ENCODE measurements around the gene TMEM19. TPM values are rescaled to one million over a fixed set of nuclear protein-coding genes. Genes with fewer than 3 reads are reported as not detected.

TMEM19 gene
- total RNA-seq, 2 donors from 2014 or later: 37.7 to 39.2 TPM

GRCh38 chr12:71718611-71719010, 32.7 kb downstream of the TMEM19 start:
- Histone ChIP-seq H3K27me3 (no peaks in the 10 kb centered on the region), H3K9ac (ENCODE audit: low read depth in 2 of 2, low read length in 2 of 2) (no peak overlapping the region), H3K4me3 (no peak overlapping the region), H3K36me3 (no peaks in the 10 kb centered on the region), H3K4me1 (no peaks in the 10 kb centered on the region), H3K27ac (no peak overlapping the region), H3K9me3 (no peaks in the 10 kb centered on the region)
- intact Hi-C loops (cut with DNase I): no loop called here
- TF ChIP-seq, protein P1, sequence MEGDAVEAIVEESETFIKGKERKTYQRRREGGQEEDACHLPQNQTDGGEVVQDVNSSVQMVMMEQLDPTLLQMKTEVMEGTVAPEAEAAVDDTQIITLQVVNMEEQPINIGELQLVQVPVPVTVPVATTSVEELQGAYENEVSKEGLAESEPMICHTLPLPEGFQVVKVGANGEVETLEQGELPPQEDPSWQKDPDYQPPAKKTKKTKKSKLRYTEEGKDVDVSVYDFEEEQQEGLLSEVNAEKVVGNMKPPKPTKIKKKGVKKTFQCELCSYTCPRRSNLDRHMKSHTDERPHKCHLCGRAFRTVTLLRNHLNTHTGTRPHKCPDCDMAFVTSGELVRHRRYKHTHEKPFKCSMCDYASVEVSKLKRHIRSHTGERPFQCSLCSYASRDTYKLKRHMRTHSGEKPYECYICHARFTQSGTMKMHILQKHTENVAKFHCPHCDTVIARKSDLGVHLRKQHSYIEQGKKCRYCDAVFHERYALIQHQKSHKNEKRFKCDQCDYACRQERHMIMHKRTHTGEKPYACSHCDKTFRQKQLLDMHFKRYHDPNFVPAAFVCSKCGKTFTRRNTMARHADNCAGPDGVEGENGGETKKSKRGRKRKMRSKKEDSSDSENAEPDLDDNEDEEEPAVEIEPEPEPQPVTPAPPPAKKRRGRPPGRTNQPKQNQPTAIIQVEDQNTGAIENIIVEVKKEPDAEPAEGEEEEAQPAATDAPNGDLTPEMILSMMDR (IDR thresholded peaks at IDR 0.05): no peak
- no peak for DNase-seq

GRCh38 chr12:71719647-71720370, 33.9 kb downstream of the TMEM19 start:
- DNase-seq: no peak
- H3K27me3 ChIP-seq: no peaks in the 10 kb centered on the region
- intact Hi-C loops (cut with DNase I): no loop called here
- H3K36me3 ChIP-seq: no peaks in the 10 kb centered on the region
- TF ChIP-seq, protein P1 (IDR thresholded peaks at IDR 0.05): no peak
- H3K4me3 ChIP-seq: no peak overlapping the region
- H3K9me3 ChIP-seq: no peaks in the 10 kb centered on the region
- H3K9ac ChIP-seq (ENCODE audit: low read depth in 2 of 2, low read length in 2 of 2): no peak overlapping the region
- no peaks in the 10 kb centered on the region for H3K4me1 ChIP-seq
- no peak overlapping the region for H3K27ac ChIP-seq

- intact Hi-C loops (cut with DNase I): no loop called here
- TF ChIP-seq, protein P1 (IDR thresholded peaks at IDR 0.05): no peak
- no peaks in the 10 kb centered on the region for H3K4me1 ChIP-seq
- H3K36me3 ChIP-seq: no peaks in the 10 kb centered on the region
- H3K4me3 ChIP-seq: no peak overlapping the region
- no peak for DNase-seq
- H3K27ac ChIP-seq: no peak overlapping the region
- no peak overlapping the region for H3K9ac ChIP-seq (ENCODE audit: low read depth in 2 of 2, low read length in 2 of 2)
- H3K27me3 ChIP-seq: no peaks in the 10 kb centered on the region
- H3K9me3 ChIP-seq: no peaks in the 10 kb centered on the region
Observed at GRCh38 chr12:71721783-71722505, 36.1 kb downstream of the TMEM19 start.

DNA sequence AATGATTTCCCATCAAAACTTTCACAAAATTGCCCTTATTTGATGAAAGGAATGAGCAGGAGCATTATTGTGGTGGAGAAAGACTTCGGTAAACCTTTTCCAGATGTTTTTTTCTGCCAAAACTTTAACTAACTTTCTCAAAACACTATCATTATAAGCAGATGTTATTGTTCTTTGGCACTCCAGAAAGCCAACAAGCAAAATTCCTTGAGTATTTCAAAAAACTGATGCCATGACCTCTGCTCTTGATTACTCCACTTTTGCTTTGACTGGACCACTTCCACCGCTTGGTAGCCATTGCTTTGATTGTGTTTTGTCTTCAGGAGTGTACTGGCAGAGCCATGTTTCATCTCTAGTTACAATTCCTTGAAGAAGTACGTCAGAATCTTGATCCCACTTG, 39.1 kb downstream of the TMEM19 start:
- intact Hi-C loops (cut with DNase I): no loop called here
- TF ChIP-seq, protein P1 (IDR thresholded peaks at IDR 0.05): no peak
- no peak overlapping the region for H3K9ac ChIP-seq (ENCODE audit: low read depth in 2 of 2, low read length in 2 of 2)
- H3K4me3 ChIP-seq: no peak overlapping the region
- H3K4me1 ChIP-seq: no peaks in the 10 kb centered on the region
- H3K9me3 ChIP-seq: no peaks in the 10 kb centered on the region
- DNase-seq: no peak
- no peaks in the 10 kb centered on the region for H3K27me3 ChIP-seq
- H3K27ac ChIP-seq: no peak overlapping the region
- no peaks in the 10 kb centered on the region for H3K36me3 ChIP-seq

- H3K4me1 ChIP-seq: no peaks in the 10 kb centered on the region
- no peaks in the 10 kb centered on the region for H3K36me3 ChIP-seq
- H3K9ac ChIP-seq (ENCODE audit: low read depth in 2 of 2, low read length in 2 of 2): no peak overlapping the region
- no peaks in the 10 kb centered on the region for H3K9me3 ChIP-seq
- no peaks in the 10 kb centered on the region for H3K27me3 ChIP-seq
- intact Hi-C loops (cut with DNase I): no loop called here
- H3K27ac ChIP-seq: no peak overlapping the region
- no peak for DNase-seq
- TF ChIP-seq, protein P1 (IDR thresholded peaks at IDR 0.05): no peak
- H3K4me3 ChIP-seq: no peak overlapping the region
Observed at GRCh38 chr12:71726548-71726947, 40.7 kb downstream of the TMEM19 start.
